Measurements from ENCODE around the gene YAF2.

YAF2 gene

DNA sequence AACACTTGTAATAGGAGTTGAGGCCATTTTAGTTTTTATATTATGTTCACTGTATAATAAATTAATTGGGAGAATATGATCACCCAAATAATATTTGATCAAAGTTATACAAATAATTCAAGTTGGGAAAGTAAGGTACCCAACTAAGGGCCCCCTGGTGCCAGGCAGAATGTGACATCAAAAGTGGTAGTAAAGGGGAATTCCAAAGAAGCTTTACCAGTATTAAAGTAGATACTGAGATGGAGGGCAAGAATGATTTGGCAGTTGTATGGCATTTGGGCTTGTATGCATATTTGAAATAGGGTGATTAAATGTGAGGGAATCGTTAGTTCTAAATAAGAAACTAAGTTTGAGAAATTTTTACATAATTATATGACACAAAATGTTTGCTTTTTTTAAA, 111.1 kb downstream of the YAF2 start:
- no peak overlapping the region for H3K4me3 Mint-ChIP-seq
- ATAC-seq, result peak; percentile 54
- H3K36me3 Mint-ChIP-seq, result no peaks in the 10 kb centered on the region
- peaks cover 16% of the 10 kb centered on the region for H3K4me1 Mint-ChIP-seq
- no peak overlapping the region for H3K27ac Mint-ChIP-seq
- DNase-seq (ENCODE audit: low spot score in 2 of 2), result no peak
- H3K9me3 Mint-ChIP-seq, result no peaks in the 10 kb centered on the region

- DNase-seq (ENCODE audit: low spot score in 2 of 2), result no peak
- Mint-ChIP-seq H3K27ac (no peak overlapping the region), H3K36me3 (no peaks in the 10 kb centered on the region), H3K4me1 (peaks cover 15% of the 10 kb centered on the region), H3K9me3 (no peaks in the 10 kb centered on the region), H3K4me3 (no peak overlapping the region)
- ATAC-seq, result no peak
Measured at GRCh38 chr12:42125388-42125767, 112.7 kb downstream of the YAF2 start.

DNA sequence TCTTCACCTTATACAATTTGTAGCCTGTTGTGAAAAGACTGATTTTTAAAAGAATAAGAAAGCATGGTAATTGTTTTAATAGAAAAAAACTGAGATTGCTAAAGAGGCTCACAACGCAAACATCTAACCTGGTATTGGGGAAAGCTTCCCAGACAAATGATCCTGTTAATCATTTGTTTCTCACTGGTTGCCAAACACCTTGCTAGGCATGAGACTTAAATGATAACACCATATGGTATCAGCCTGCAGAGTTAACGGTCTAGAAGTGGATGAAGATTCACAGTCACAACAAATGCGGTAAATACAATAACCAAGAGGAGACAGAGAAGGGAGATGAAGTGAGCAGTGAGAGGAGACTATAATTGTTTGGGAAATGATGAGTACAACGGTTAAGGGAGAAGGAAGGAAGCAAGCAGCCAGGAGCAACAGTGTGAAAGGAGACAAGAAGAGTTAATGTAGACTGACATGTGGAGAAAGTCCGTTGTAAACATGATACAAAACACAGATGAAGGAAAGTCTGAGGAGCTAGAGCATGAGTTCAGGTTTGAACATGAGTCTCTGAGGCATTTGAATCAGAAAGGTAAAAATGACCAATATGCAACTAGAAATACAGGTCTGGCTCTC, 113.2 kb downstream of the YAF2 start:
- Mint-ChIP-seq H3K4me3 (no peak overlapping the region), H3K9me3 (no peaks in the 10 kb centered on the region), H3K4me1 (peaks cover 20% of the 10 kb centered on the region), H3K27ac (no peak overlapping the region), H3K36me3 (no peaks in the 10 kb centered on the region)
- ATAC-seq (no peak), DNase-seq (ENCODE audit: low spot score in 2 of 2) (no peak)

- Mint-ChIP-seq H3K27ac (peak overlapping the region; percentile 3), H3K4me1 (peaks cover 28% of the 10 kb centered on the region), H3K9me3 (peaks cover 2% of the 10 kb centered on the region), H3K4me3 (no peak overlapping the region), H3K36me3 (peaks cover 12% of the 10 kb centered on the region)
- DNase-seq (ENCODE audit: low spot score in 2 of 2), result no peak
- ATAC-seq, result peak; percentile 74
Measured at GRCh38 chr12:42119085-42119633, 118.9 kb downstream of the YAF2 start.

- Mint-ChIP-seq H3K9me3 (peaks cover 5% of the 10 kb centered on the region), H3K4me1 (peaks cover 28% of the 10 kb centered on the region), H3K4me3 (no peak overlapping the region), H3K27ac (no peak overlapping the region), H3K36me3 (peaks cover 15% of the 10 kb centered on the region)
- ATAC-seq, result no peak
- no peak for DNase-seq (ENCODE audit: low spot score in 2 of 2)
Measured at GRCh38 chr12:42118136-42118879, 119.7 kb downstream of the YAF2 start.

- no peaks in the 10 kb centered on the region for H3K4me1 Mint-ChIP-seq
- H3K27ac Mint-ChIP-seq, result no peak overlapping the region
- ATAC-seq, result no peak
- H3K4me3 Mint-ChIP-seq, result no peak overlapping the region
- no peak for DNase-seq (ENCODE audit: low spot score in 2 of 2)
- peaks cover 2% of the 10 kb centered on the region for H3K9me3 Mint-ChIP-seq
- H3K36me3 Mint-ChIP-seq, result peaks cover 35% of the 10 kb centered on the region
Measured at GRCh38 chr12:42109031-42109430, 129.0 kb downstream of the YAF2 start.

Data from stimulated activated effector memory CD8-positive, alpha-beta T cell treated with anti-CD3 and anti-CD28 coated beads, Interleukin-12 subunit alpha, Interleukin-12 subunit beta, amount 100 ng/mL, for 72 hours (primary cell).